ENCODE measurements around the gene STRBP. TPM values are rescaled to one million over a fixed set of nuclear protein-coding genes. Genes with fewer than 3 reads are reported as not detected.

Gene STRBP
- total and polyA plus RNA-seq, 9 of the 15 experiments (the other 6 are each of a cell fraction or from before 2014, with no cell fraction given) = 27.7 to 84.0 (median 70.2) TPM

DNA sequence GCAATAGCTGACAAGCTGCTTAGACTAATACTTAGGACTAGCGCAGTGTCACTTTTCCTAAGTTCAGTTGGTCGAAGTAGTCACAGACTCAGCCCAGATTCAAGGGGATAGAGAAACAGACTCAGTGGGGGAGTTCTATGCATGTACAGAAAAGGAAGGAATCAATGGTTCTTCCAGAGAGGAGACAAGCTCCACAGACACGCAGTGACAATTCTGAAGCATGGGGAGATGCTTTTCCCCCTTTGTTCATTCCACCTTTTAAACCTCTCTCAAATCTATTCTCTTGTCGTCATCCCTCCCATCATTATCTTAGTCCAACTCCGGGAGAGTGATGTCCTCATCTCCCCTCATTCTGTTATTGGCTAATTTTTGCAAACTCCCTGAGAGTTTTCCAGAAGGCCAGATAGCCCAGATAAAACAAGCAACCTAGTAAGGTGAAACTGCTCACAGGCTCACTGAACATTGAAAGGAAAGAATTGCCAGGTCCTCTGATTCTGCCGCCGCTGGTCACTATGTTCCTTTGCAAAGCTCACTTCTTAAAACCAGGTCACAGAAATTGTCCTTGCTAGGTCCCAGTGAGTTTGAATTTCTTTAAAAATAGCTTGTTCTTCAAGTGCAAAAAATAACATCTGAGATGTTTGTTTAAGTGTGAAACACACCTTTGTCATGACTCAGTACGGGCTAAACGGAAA, 13.4 kb upstream of the STRBP start:
- H3K27ac ChIP-seq (ENCODE audit: extremely low read depth, low read depth, low read length) = no peak overlapping the region
- H3K36me3 ChIP-seq (ENCODE audit: control insufficient read depth, insufficient read depth, low read length) = no peaks in the 10 kb centered on the region
- intact Hi-C loops (cut with micrococcal nuclease) (no loop called here), in situ Hi-C loops (cut with MboI) (no loop called here)
- DNase-seq (ENCODE audit: extremely low read depth in 1 of 4, low spot score in 3 of 4) = no peak
- no peaks in the 10 kb centered on the region for H3K9me1 ChIP-seq (ENCODE audit: control insufficient read depth, insufficient read depth, low read length)
- POLR2A ChIA-PET = interaction anchor here (0.8 to 1.6 kb wide), 6 partner anchors 15 to 58 kb away, joined by 3 to 5 read pairs (median 3); no protein-coding TSS in a partner anchor
- peaks cover 7 to 19% of the 10 kb centered on the region in 2 experiments for H3K4me1 ChIP-seq (replicated peaks in 1 of 2; ENCODE audit: control insufficient read depth in 2 of 2, insufficient read depth in 2 of 2, low read length in 2 of 2)
- H3K4me3 ChIP-seq = no peak overlapping the region
- no peaks in the 10 kb centered on the region for H4K20me1 ChIP-seq (replicated peaks; ENCODE audit: control insufficient read depth, insufficient read depth, low read length)
- peaks cover 3% of the 10 kb centered on the region; the same call in 1 of the 2 replicates for H3K9me3 ChIP-seq (replicated peaks; ENCODE audit: control insufficient read depth, insufficient read depth, low read depth, low read length)
- WGBS (ENCODE audit: insufficient coverage, low coverage, missing lambda C conversion rate) = 29% methylated on average over 9 of the region's 9 CpGs
- no peak overlapping the region for H3K9ac ChIP-seq (ENCODE audit: insufficient read depth in 1 of 2, low read depth in 2 of 2, low read length in 2 of 2)
- BruUV-seq (replicated peaks) = no TSS peak
- CTCF ChIA-PET (ENCODE audit: low intra/inter-chr PET ratio) = no interaction called here
- peak; percentile 84 for TF ChIP-seq PRDM10 (IDR thresholded peaks at IDR 0.05; ENCODE audit: partially characterized antibody)
- no peak for TF ChIP-seq RCOR1 (IDR thresholded peaks at IDR 0.05; ENCODE audit: borderline replicate concordance in 1 of 2, low read depth in 2 of 2, low read length in 2 of 2)
- FAIRE-seq = no peak
- no peaks in the 10 kb centered on the region for H3K79me2 ChIP-seq (ENCODE audit: control insufficient read depth, insufficient read depth, low read length)
- H3K27me3 ChIP-seq (ENCODE audit: control insufficient read depth in 2 of 2, insufficient read depth in 2 of 2, low read length in 2 of 2) = no peaks in the 10 kb centered on the region
- H2AFZ ChIP-seq (ENCODE audit: low read depth, low read length) = peak overlapping the region; percentile 69
- ATAC-seq = no peak; the same call in 1 of the 3 replicates
- H3K4me2 ChIP-seq (ENCODE audit: insufficient read depth, low read length) = no peak overlapping the region; the same call in 1 of the 2 replicates

Measured in K562 (cell line).